ENCODE measurements around the gene RELN. TPM values are rescaled to one million over a fixed set of nuclear protein-coding genes. Genes with fewer than 3 reads are reported as not detected.

RELN gene
- total and polyA plus RNA-seq, 9 of the 15 experiments (the other 6 are each of a cell fraction or from before 2014, with no cell fraction given), result 12.9 to 43.2 (median 18.1) TPM

DNA sequence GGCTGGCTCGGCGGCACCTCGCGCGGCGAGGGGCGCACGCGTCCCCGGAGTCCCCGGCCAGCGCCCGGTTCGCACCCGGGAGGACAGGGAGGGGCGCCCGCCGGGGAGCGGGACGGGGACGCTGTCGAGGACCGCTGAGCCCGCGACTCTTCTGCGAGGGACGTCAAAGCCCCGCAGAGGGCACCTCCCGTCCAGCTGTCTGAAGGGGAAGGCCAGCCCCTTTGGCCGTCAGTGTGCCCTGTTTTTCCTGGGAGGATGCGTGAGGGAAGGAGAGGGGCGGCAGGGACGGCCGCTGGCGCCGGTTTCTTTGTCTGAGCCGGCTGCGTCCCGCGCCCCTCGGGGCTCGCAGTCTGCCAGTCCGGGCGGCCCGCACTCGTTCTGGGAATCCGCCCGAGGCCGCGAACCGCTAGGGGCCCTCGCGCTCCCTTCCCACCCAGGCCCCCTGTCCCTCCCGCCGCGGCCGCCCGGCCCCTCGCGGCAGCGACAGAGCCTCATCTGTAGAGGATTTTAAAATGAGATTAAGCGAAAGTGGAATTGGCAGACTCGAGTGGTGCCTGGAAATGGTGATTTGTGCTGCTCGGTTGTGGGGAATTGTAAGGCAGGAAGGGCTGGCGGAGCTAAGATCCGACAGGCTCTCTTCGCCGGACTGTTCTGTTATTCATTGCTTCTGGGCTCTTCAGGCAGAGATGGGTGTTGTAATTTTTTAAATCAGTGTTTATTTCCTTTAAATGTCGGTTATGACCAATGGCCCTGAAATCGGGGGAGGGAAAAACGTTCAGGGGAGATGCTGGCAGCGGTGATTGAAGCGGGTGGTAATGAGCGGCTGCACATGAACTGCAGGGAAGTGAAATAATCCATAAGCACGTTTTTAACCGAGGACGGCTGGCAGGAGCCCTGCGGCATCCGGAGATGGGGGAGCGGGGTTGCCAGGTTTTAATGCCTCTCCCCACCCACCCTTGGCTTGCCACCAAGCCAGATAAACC is 618 bp upstream of the RELN start:
- H3K4me1 ChIP-seq (replicated peaks in 1 of 2; ENCODE audit: control insufficient read depth in 2 of 2, insufficient read depth in 2 of 2, low read length in 2 of 2), result peaks cover 27 to 36% of the 10 kb centered on the region in 2 experiments
- no peaks in the 10 kb centered on the region for H3K9me1 ChIP-seq (ENCODE audit: control insufficient read depth, insufficient read depth, low read length)
- no peaks in the 10 kb centered on the region for H3K27me3 ChIP-seq (ENCODE audit: control insufficient read depth in 2 of 2, insufficient read depth in 2 of 2, low read length in 2 of 2)
- H4K20me1 ChIP-seq (replicated peaks; ENCODE audit: control insufficient read depth, insufficient read depth, low read length), result no peaks in the 10 kb centered on the region
- in situ Hi-C loops (cut with MboI) (loop anchor here (10.0 kb wide), 1 partner anchor 165 kb away; no protein-coding TSS in a partner anchor), intact Hi-C loops (cut with micrococcal nuclease) (loop anchor here (1.0 to 10.0 kb wide), 4 partner anchors 73 to 415 kb away; no protein-coding TSS in a partner anchor)
- peaks cover 40% of the 10 kb centered on the region for H3K79me2 ChIP-seq (ENCODE audit: control insufficient read depth, insufficient read depth, low read length)
- peak overlapping the region; percentile 78 for H3K4me2 ChIP-seq (ENCODE audit: insufficient read depth, low read length)
- H3K9me3 ChIP-seq (replicated peaks; ENCODE audit: control insufficient read depth, insufficient read depth, low read depth, low read length), result no peaks in the 10 kb centered on the region
- CTCF ChIA-PET (ENCODE audit: low intra/inter-chr PET ratio), result no interaction called here
- peak overlapping the region; percentile 62 for H3K4me3 ChIP-seq
- BruUV-seq (replicated peaks), result TSS peak; percentile 83
- POLR2A ChIA-PET, result interaction anchor here (0.7 kb wide), 1 partner anchor 50 kb away, joined by 3 read pairs; no protein-coding TSS in a partner anchor
- ATAC-seq (peak; percentile 71), DNase-seq (ENCODE audit: extremely low read depth in 1 of 4, low spot score in 3 of 4) (peak; percentile 71 to 82 (median 74)), FAIRE-seq (no peak)
- no peaks in the 10 kb centered on the region; the same call in 2 of the 3 replicates for H3K36me3 ChIP-seq (ENCODE audit: control insufficient read depth, insufficient read depth, low read length)
- peak overlapping the region; percentile 92 for H2AFZ ChIP-seq (ENCODE audit: low read depth, low read length)
- WGBS (ENCODE audit: insufficient coverage, low coverage, missing lambda C conversion rate), result 9% methylated on average over 38 of the region's 80 CpGs
- peak overlapping the region; percentile 71 to 95 for H3K9ac ChIP-seq (ENCODE audit: insufficient read depth in 1 of 2, low read depth in 2 of 2, low read length in 2 of 2)
- peak overlapping the region; percentile 74 for H3K27ac ChIP-seq (ENCODE audit: extremely low read depth, low read depth, low read length)
- TF ChIP-seq GABPA (tag; conservative IDR thresholded peaks at IDR 0.05; ENCODE audit: low read depth) (0 out of 2 replicates have a peak, but pooled peaks have one; percentile 37), BCOR (IDR thresholded peaks at IDR 0.05) (0 out of 2 replicates have a peak, but pooled peaks have one; percentile 14), SMARCA4 (IDR thresholded peaks at IDR 0.05) (0 out of 2 replicates have a peak, but pooled peaks have one; percentile 19), ARID2 (IDR thresholded peaks at IDR 0.05) (peak; percentile 45; the same call in 1 of the 2 replicates), SMARCB1 (IDR thresholded peaks at IDR 0.05; ENCODE audit: insufficient read length, low read depth) (no peak), RAD21 (CRISPR knock-in tag; conservative IDR thresholded peaks at IDR 0.05 in 1 of 2, IDR thresholded peaks at IDR 0.05 in 1 of 2) (peak in 1 of 2 experiments; percentile 24; a peak in 2 of 4 replicates), SIN3A (IDR thresholded peaks at IDR 0.05; ENCODE audit: borderline replicate concordance in 2 of 2, control insufficient read depth in 1 of 2, low read depth in 2 of 2, low read length in 2 of 2) (peak in 1 of 2 experiments; percentile 85; a peak in 1 of 4 replicates), E2F5 (CRISPR knock-in tag; IDR thresholded peaks at IDR 0.05) (no peak), NFIC (IDR thresholded peaks at IDR 0.05) (peak; percentile 77), BRD4 (IDR thresholded peaks at IDR 0.05) (0 out of 2 replicates have a peak, but pooled peaks have one; percentile 46), YY1 (IDR thresholded peaks at IDR 0.05; ENCODE audit: borderline replicate concordance in 1 of 3, control insufficient read depth in 1 of 3, extremely low read depth in 1 of 3, insufficient read depth in 3 of 3, insufficient read length in 1 of 3, insufficient replicate concordance in 2 of 3, low read depth in 1 of 3, low read length in 2 of 3) (peak in 1 of 3 experiments; percentile 0), SMAD2 (IDR thresholded peaks at IDR 0.05; ENCODE audit: low read depth, low read length) (no peak), GTF2E2 (tag; IDR thresholded peaks at IDR 0.05) (no peak), ARID4B (CRISPR knock-in tag; IDR thresholded peaks at IDR 0.05) (no peak)
